Caco-2 (cell line): Measurements from ENCODE around the gene MEP1B. TPM values are rescaled to one million over a fixed set of nuclear protein-coding genes. Genes with fewer than 3 reads are reported as not detected.

Source experiments
- BruUV-seq: library from RNA; stranded (reverse); fragments of 400-500 nt; replicated peaks from 2 replicates; lab custom pipeline; 2021; lab: Mats Ljungman, UMichigan
- CTCF ChIA-PET: fragments of 300-600 bp; sonication (Branson Sonifier 250); formaldehyde crosslinking; loops from one replicate; lab custom pipeline; 2022; ENCODE audit warnings: antibody characterized with exemption; lab: Charles Lee
- POLR2A ChIA-PET: fragments of 300-600 bp; sonication (Branson Sonifier 250); formaldehyde crosslinking; loops from one replicate; lab custom pipeline; 2022; ENCODE audit warnings: antibody characterized with exemption; lab: Charles Lee
- DNase-seq, 2 experiments: peaks; one replicate each; pipeline versions ENCODE4 v3.0.0 to v3.0.0-alpha.2; 2020 to 2022
- H3K27me3 ChIP-seq: replicated peaks from 2 replicates; pipeline ENCODE4 v1.6.0; 2011; ENCODE audit warnings: low read length; ENCODE audit not compliant: control insufficient read depth, insufficient read depth
- H3K36me3 ChIP-seq: 2 replicates; pipeline ENCODE4 v1.5.1; 2011; ENCODE audit warnings: low read length; ENCODE audit not compliant: control insufficient read depth, insufficient read depth
- H3K4me1 ChIP-seq: fragments of 250-450 bp; sonication (Bioruptor Pico); 2 replicates; pipeline ENCODE4 v1.5.1; 2020; ENCODE audit warnings: mild to moderate bottlenecking
- H3K4me3 ChIP-seq: 2 replicates; pipeline ENCODE4 v1.5.1; 2011; ENCODE audit warnings: low read depth, mild to moderate bottlenecking, control low read depth, low read length
- H3K9me3 ChIP-seq: fragments of 250-450 bp; sonication (Bioruptor Pico); 2 replicates; pipeline ENCODE4 v1.5.1; 2020; ENCODE audit warnings: mild to moderate bottlenecking, moderate library complexity
- H3K27ac Mint-ChIP-seq: one replicate; pipeline ENCODE4 v1.8.0; 2022; ENCODE audit warnings: mixed read lengths; ENCODE audit not compliant: unreplicated experiment
- H3K27me3 Mint-ChIP-seq: one replicate; pipeline ENCODE4 v1.8.0; 2022; ENCODE audit warnings: mixed read lengths; ENCODE audit not compliant: insufficient read depth, unreplicated experiment
- H3K36me3 Mint-ChIP-seq: one replicate; pipeline ENCODE4 v1.8.0; 2022; ENCODE audit warnings: mild to moderate bottlenecking, mixed read lengths; ENCODE audit not compliant: insufficient read depth, unreplicated experiment
- H3K4me1 Mint-ChIP-seq: one replicate; pipeline ENCODE4 v1.8.0; 2022; ENCODE audit warnings: low read depth, mixed read lengths; ENCODE audit not compliant: unreplicated experiment
- H3K4me3 Mint-ChIP-seq: one replicate; pipeline ENCODE4 v1.8.0; 2022; ENCODE audit warnings: mild to moderate bottlenecking, moderate library complexity, mixed read lengths; ENCODE audit not compliant: unreplicated experiment
- H3K9me3 Mint-ChIP-seq: one replicate; pipeline ENCODE4 v1.8.0; 2022; ENCODE audit warnings: mixed read lengths; ENCODE audit not compliant: unreplicated experiment
- CTCF ChIP-seq, 2 experiments: fragments of 200-600 bp in 1 of 2; IDR thresholded peaks; 1 replicate in 1 of 2; 2 replicates in 1 of 2; pipeline versions ENCODE4 v1.5.1 to v1.8.0; 2011 to 2022; ENCODE audit warnings: antibody characterized with exemption in 1 of 2, control low read depth in 1 of 2, inconsistent platforms in 1 of 2, low read depth in 1 of 2, low read length in 1 of 2, mild to moderate bottlenecking in 1 of 2, moderate library complexity in 1 of 2; ENCODE audit not compliant: insufficient read depth in 1 of 2, severe bottlenecking in 1 of 2, unreplicated experiment in 1 of 2
- intact Hi-C: fragments of 100-400 bp; cut with micrococcal nuclease; formaldehyde crosslinking; loops from one replicate; pipeline ENCODE4 v1.10.0; 2022; ENCODE audit not compliant: unreplicated experiment
- total RNA-seq: library from RNA; stranded (reverse); gene quantifications from 2 replicates; pipeline ENCODE4 v1.2.3, GENCODE V29; 2022

The MEP1B gene
- total RNA-seq, 1 experiment from 2014 or later, result not detected

- DNase-seq, result no peak
- TF ChIP-seq CTCF (IDR thresholded peaks at IDR 0.05; ENCODE audit: insufficient read depth in 1 of 2, low read depth in 1 of 2, low read length in 1 of 2, severe bottlenecking in 1 of 2, unreplicated experiment in 1 of 2), result no peak
- Mint-ChIP-seq H3K27ac (no peak overlapping the region), H3K9me3 (no peaks in the 10 kb centered on the region), H3K27me3 (no peaks in the 10 kb centered on the region), H3K4me3 (no peak overlapping the region), H3K36me3 (no peaks in the 10 kb centered on the region), H3K4me1 (no peaks in the 10 kb centered on the region)
- intact Hi-C loops, result no loop called here
- ChIA-PET POLR2A (no interaction called here), CTCF (no interaction called here)
- no peaks in the 10 kb centered on the region for H3K9me3 ChIP-seq
- no peaks in the 10 kb centered on the region for H3K4me1 ChIP-seq
- H3K36me3 ChIP-seq, result no peaks in the 10 kb centered on the region
- H3K4me3 ChIP-seq, result no peak overlapping the region
- H3K27me3 ChIP-seq, result no peaks in the 10 kb centered on the region
- BruUV-seq, result no TSS peak
Observed at GRCh38 chr18:32200766-32201165, 10.9 kb downstream of the MEP1B start.

DNA sequence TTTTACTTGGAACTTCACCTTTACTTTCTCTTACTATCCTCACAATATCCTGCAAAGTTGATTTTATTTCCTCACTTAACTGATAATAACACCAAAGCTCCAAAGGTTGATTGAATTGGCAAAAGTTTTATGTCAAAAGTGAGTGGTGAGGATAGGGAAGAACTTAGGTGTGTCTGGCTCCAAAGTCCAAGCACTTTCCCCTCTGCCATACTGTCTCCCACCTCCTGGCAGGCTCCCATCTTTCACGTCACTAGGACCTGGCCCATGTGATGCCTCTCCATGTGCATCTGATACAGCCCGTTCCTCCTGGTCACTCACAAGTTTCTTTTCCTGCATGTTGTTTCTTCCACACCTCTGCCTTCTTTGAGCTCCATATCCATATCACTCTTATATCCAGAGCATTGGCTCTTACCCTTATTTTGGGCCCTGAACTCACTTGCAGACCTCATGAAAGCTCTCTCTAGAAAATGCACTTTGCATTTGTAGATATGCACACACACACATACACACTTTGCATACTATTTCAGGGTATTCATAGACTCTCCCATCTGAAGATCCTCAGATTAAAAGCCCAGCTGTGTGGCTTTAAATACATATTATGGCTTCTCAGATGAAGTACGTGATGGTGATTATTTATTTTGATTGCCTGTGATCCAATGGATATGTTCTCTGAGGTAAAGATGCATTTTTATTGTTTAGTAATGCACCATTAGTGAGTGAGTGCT, 12.3 kb downstream of the MEP1B start:
- POLR2A ChIA-PET, result no interaction called here
- no peak overlapping the region for H3K4me3 Mint-ChIP-seq
- H3K9me3 Mint-ChIP-seq, result no peaks in the 10 kb centered on the region
- no peak for TF ChIP-seq CTCF (IDR thresholded peaks at IDR 0.05; ENCODE audit: insufficient read depth in 1 of 2, low read depth in 1 of 2, low read length in 1 of 2, severe bottlenecking in 1 of 2, unreplicated experiment in 1 of 2)
- no peaks in the 10 kb centered on the region for H3K36me3 Mint-ChIP-seq
- no TSS peak for BruUV-seq
- CTCF ChIA-PET, result no interaction called here
- no peak for DNase-seq
- no peaks in the 10 kb centered on the region for H3K27me3 ChIP-seq
- no peak overlapping the region for H3K27ac Mint-ChIP-seq
- H3K27me3 Mint-ChIP-seq, result peaks cover 2% of the 10 kb centered on the region
- H3K36me3 ChIP-seq, result no peaks in the 10 kb centered on the region
- no peaks in the 10 kb centered on the region for H3K4me1 ChIP-seq
- H3K4me1 Mint-ChIP-seq, result no peaks in the 10 kb centered on the region
- intact Hi-C loops, result no loop called here
- H3K4me3 ChIP-seq, result no peak overlapping the region
- H3K9me3 ChIP-seq, result no peaks in the 10 kb centered on the region

DNA sequence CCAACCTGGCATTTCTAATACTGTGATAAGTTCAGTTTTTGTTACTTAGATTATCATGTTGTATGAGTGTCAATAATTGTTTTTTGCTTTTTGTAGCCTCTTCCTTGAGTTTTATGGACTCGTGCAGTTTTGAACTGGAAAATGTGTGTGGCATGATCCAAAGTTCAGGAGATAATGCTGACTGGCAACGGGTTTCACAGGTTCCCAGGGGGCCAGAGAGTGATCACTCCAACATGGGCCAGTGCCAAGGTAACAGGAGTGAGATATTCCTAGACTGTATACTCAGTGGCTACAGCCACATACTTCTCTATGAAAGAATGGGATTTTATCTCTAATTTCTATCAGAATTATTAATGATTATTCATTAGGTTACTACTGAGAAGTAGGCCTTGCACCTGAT, 18.2 kb downstream of the MEP1B start:
- no peak for TF ChIP-seq CTCF (IDR thresholded peaks at IDR 0.05; ENCODE audit: insufficient read depth in 1 of 2, low read depth in 1 of 2, low read length in 1 of 2, severe bottlenecking in 1 of 2, unreplicated experiment in 1 of 2)
- H3K36me3 ChIP-seq, result no peaks in the 10 kb centered on the region
- H3K27me3 ChIP-seq, result no peaks in the 10 kb centered on the region
- H3K4me3 ChIP-seq, result no peak overlapping the region
- no peak for DNase-seq
- Mint-ChIP-seq H3K27ac (no peak overlapping the region), H3K4me1 (no peaks in the 10 kb centered on the region), H3K4me3 (no peak overlapping the region), H3K9me3 (no peaks in the 10 kb centered on the region), H3K36me3 (no peaks in the 10 kb centered on the region), H3K27me3 (peaks cover 2% of the 10 kb centered on the region)
- POLR2A ChIA-PET, result no interaction called here
- no peaks in the 10 kb centered on the region for H3K4me1 ChIP-seq
- no TSS peak for BruUV-seq
- intact Hi-C loops, result no loop called here
- no peaks in the 10 kb centered on the region for H3K9me3 ChIP-seq
- CTCF ChIA-PET, result no interaction called here
